HCT116 (cell line): ENCODE measurements around the gene CRIM1.

ENCODE experiments used
- CEBPB ChIP-seq: IDR thresholded peaks from 2 replicates; pipeline ENCODE4 v1.6.1; 2012; ENCODE audit warnings: low read depth
- EZH2 ChIP-seq: fragments of 200-600 bp; sonication (generic); IDR thresholded peaks from 2 replicates; pipeline ENCODE4 v1.6.1; 2017; ENCODE audit warnings: antibody characterized with exemption, mixed run types
- FOSL1 ChIP-seq: IDR thresholded peaks from 2 replicates; pipeline ENCODE4 v1.6.1; 2012; ENCODE audit warnings: low read depth
- POLR2A ChIP-seq: IDR thresholded peaks from 2 replicates; pipeline ENCODE4 v1.7.0; 2011; ENCODE audit warnings: borderline replicate concordance; ENCODE audit not compliant: insufficient read depth, insufficient read length; ENCODE audit errors: extremely low read depth
- POLR2AphosphoS5 ChIP-seq: IDR thresholded peaks from 2 replicates; pipeline ENCODE4 v1.6.1; 2011; ENCODE audit warnings: mild to moderate bottlenecking, low read depth, low read length, moderate library complexity
- TF ChIP-seq, protein P1 (sequence below), 3 experiments: fragments of 200-600 bp in 1 of 3; sonication (generic) in 1 of 3; IDR thresholded peaks in 2 of 3; conservative IDR thresholded peaks in 1 of 3; 2 replicates each; pipeline ENCODE4 v1.5.1; 2012 to 2017; ENCODE audit warnings: low read depth in 2 of 3, low read length in 2 of 3, antibody characterized with exemption in 1 of 3, borderline replicate concordance in 1 of 3, control low read depth in 1 of 3, mild to moderate bottlenecking in 1 of 3, mixed read lengths in 1 of 3, mixed run types in 1 of 3, moderate library complexity in 1 of 3; ENCODE audit not compliant: insufficient read depth in 1 of 3

DNA sequence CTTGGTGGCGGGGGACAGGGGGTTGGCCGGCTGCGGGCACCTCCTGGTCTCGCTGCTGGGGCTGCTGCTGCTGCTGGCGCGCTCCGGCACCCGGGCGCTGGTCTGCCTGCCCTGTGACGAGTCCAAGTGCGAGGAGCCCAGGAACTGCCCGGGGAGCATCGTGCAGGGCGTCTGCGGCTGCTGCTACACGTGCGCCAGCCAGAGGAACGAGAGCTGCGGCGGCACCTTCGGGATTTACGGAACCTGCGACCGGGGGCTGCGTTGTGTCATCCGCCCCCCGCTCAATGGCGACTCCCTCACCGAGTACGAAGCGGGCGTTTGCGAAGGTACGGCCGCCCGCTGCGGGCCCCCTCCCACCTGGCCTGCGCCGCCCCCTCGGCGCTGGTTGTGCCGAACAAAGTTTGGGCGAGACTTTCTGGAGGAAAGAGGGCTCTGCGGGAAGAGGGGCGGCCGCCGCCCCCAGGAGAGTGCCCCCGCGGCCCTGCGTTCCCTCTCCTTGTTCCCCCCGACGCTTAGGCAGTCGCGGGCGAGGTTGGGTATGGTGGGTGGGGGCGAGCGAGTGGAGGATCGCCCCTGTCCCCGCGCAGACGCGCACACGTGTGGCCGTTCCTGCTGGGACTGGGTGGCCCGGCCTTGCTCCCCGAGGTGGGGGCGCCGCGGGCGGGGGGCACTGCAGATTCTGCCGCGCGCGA lies 866 bp downstream of the CRIM1 start:
- TF ChIP-seq, protein P1, sequence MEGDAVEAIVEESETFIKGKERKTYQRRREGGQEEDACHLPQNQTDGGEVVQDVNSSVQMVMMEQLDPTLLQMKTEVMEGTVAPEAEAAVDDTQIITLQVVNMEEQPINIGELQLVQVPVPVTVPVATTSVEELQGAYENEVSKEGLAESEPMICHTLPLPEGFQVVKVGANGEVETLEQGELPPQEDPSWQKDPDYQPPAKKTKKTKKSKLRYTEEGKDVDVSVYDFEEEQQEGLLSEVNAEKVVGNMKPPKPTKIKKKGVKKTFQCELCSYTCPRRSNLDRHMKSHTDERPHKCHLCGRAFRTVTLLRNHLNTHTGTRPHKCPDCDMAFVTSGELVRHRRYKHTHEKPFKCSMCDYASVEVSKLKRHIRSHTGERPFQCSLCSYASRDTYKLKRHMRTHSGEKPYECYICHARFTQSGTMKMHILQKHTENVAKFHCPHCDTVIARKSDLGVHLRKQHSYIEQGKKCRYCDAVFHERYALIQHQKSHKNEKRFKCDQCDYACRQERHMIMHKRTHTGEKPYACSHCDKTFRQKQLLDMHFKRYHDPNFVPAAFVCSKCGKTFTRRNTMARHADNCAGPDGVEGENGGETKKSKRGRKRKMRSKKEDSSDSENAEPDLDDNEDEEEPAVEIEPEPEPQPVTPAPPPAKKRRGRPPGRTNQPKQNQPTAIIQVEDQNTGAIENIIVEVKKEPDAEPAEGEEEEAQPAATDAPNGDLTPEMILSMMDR (IDR thresholded peaks at IDR 0.05 in 2 of 3, conservative IDR thresholded peaks at IDR 0.05 in 1 of 3; ENCODE audit: borderline replicate concordance in 1 of 3, insufficient read depth in 1 of 3, low read depth in 2 of 3, low read length in 2 of 3): no peak
- TF ChIP-seq POLR2A (no peak), FOSL1 (no peak), EZH2 (no peak), POLR2AphosphoS5 (no peak), CEBPB (no peak)
